GM12865 (cell line): ENCODE measurements around the gene FKBP8.

ENCODE experiments used
- DNase-seq: peaks from one replicate; pipeline ENCODE4 v3.0.0; 2010; ENCODE audit warnings: low read depth
- H3K4me3 ChIP-seq: 2 replicates; pipeline ENCODE4 v1.5.1; 2011; ENCODE audit warnings: mild to moderate bottlenecking, low read depth, low read length, control low read depth
- CTCF ChIP-seq: IDR thresholded peaks from 2 replicates; pipeline ENCODE4 v1.5.1; 2011; ENCODE audit warnings: low read length, control low read depth, low read depth, inconsistent platforms; ENCODE audit not compliant: insufficient read depth; ENCODE audit errors: missing control alignments

Gene FKBP8

GRCh38 chr19:18487576-18488402 lies 55.6 kb downstream of the FKBP8 start:
- TF ChIP-seq CTCF, result peak; percentile 4

DNA sequence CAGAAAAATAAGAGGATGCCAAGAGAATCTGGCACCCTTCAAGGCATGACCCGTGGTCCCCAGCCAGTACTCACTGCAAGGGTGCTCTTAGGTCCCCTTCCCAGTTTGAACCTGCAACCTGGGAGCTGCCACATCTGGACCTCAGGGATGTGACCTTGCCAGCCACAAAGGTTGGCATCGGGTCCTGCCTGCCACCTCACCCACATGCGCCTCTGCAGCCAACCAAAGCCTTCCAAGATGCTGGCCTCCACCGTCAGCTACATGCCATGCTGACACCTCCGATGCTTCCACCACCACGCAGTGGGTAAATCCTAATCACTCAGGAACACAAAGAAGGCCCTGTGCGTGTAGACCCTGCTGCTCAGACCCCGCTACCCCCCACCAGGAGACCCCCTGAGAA lies 56.6 kb downstream of the FKBP8 start:
- DNase-seq, result no peak
- TF ChIP-seq CTCF, result no peak
- H3K4me3 ChIP-seq, result no peak overlapping the region

More at GRCh38 chr19:18487576-18488402, 55.6 kb downstream of the FKBP8 start:
- DNase-seq, result no peak
- H3K4me3 ChIP-seq, result no peak overlapping the region

GRCh38 chr19:18484992-18485391 lies 58.4 kb downstream of the FKBP8 start:
- no peak for TF ChIP-seq CTCF
- no peak for DNase-seq
- H3K4me3 ChIP-seq, result no peak overlapping the region

GRCh38 chr19:18483119-18483890 lies 60.1 kb downstream of the FKBP8 start:
- H3K4me3 ChIP-seq, result no peak overlapping the region
- no peak for TF ChIP-seq CTCF
- DNase-seq, result no peak
